HG03196 (cell line): ENCODE data around the gene SIRT5.

Experiments used
- ATAC-seq: cut with Tn5 transposase; IDR thresholded peaks from one replicate; pipeline ENCODE4 v1.9.1; 2021; ENCODE audit not compliant: unreplicated experiment

The SIRT5 gene

GRCh38 chr6:13550656-13551055 lies 23.7 kb upstream of the SIRT5 start:
- no peak for ATAC-seq

- ATAC-seq: no peak
Observed at GRCh38 chr6:13553646-13554045, 20.8 kb upstream of the SIRT5 start.

GRCh38 chr6:13554929-13555333 lies 19.5 kb upstream of the SIRT5 start:
- ATAC-seq: no peak

GRCh38 chr6:13557841-13558240 lies 16.6 kb upstream of the SIRT5 start:
- ATAC-seq: no peak

- no peak for ATAC-seq
Observed at GRCh38 chr6:13558718-13559117, 15.7 kb upstream of the SIRT5 start.

- ATAC-seq: no peak
Observed at GRCh38 chr6:13559251-13559650, 15.2 kb upstream of the SIRT5 start.

GRCh38 chr6:13559968-13560650 lies 14.3 kb upstream of the SIRT5 start:
- no peak for ATAC-seq

- ATAC-seq: no peak
Observed at GRCh38 chr6:13560651-13561044, 13.8 kb upstream of the SIRT5 start.

GRCh38 chr6:13561624-13562267 lies 12.7 kb upstream of the SIRT5 start:
- no peak for ATAC-seq

GRCh38 chr6:13563009-13563408 lies 11.4 kb upstream of the SIRT5 start:
- no peak for ATAC-seq

GRCh38 chr6:13565921-13566320 lies 8.5 kb upstream of the SIRT5 start:
- ATAC-seq: no peak

- no peak for ATAC-seq
Observed at GRCh38 chr6:13566500-13566899, 7.9 kb upstream of the SIRT5 start.

GRCh38 chr6:13568970-13569369 lies 5.4 kb upstream of the SIRT5 start:
- ATAC-seq: no peak

GRCh38 chr6:13572240-13572639 lies 2.2 kb upstream of the SIRT5 start:
- no peak for ATAC-seq

GRCh38 chr6:13572951-13573654 lies 1.3 kb upstream of the SIRT5 start:
- no peak for ATAC-seq

- no peak for ATAC-seq
Observed at GRCh38 chr6:13573669-13574110, 711 bp upstream of the SIRT5 start.

GRCh38 chr6:13574149-13574570 lies 241 bp upstream of the SIRT5 start:
- ATAC-seq: peak; percentile 76

GRCh38 chr6:13575377-13575775 lies 975 bp downstream of the SIRT5 start:
- no peak for ATAC-seq

- no peak for ATAC-seq
Observed at GRCh38 chr6:13576017-13576416, 1.6 kb downstream of the SIRT5 start.

- no peak for ATAC-seq
Observed at GRCh38 chr6:13577926-13578325, 3.5 kb downstream of the SIRT5 start.

GRCh38 chr6:13579911-13580310 lies 5.5 kb downstream of the SIRT5 start:
- ATAC-seq: no peak

- no peak for ATAC-seq
Observed at GRCh38 chr6:13581700-13582229, 7.4 kb downstream of the SIRT5 start.
